ENCODE results near the gene PLB1.

The PLB1 gene

GRCh38 chr2:28590496-28591301, 94.8 kb downstream of the PLB1 start:
- no peak for DNase-seq (ENCODE audit: low read depth in 2 of 2)

- DNase-seq (ENCODE audit: low read depth in 2 of 2), result no peak
Observed at GRCh38 chr2:28591711-28592335, 96.0 kb downstream of the PLB1 start.

GRCh38 chr2:28592481-28592880, 96.6 kb downstream of the PLB1 start:
- DNase-seq (ENCODE audit: low read depth in 2 of 2), result no peak

- DNase-seq (ENCODE audit: low read depth in 2 of 2), result no peak
Observed at GRCh38 chr2:28593160-28593755, 97.4 kb downstream of the PLB1 start.

GRCh38 chr2:28594000-28594331, 98.1 kb downstream of the PLB1 start:
- no peak for DNase-seq (ENCODE audit: low read depth in 2 of 2)

GRCh38 chr2:28594332-28595108, 98.7 kb downstream of the PLB1 start:
- peak; percentile 68 to 76 for DNase-seq (ENCODE audit: low read depth in 2 of 2)

- DNase-seq (ENCODE audit: low read depth in 2 of 2), result no peak
Observed at GRCh38 chr2:28595323-28595722, 99.5 kb downstream of the PLB1 start.

- DNase-seq (ENCODE audit: low read depth in 2 of 2), result no peak
Observed at GRCh38 chr2:28598484-28598883, 102.6 kb downstream of the PLB1 start.

GRCh38 chr2:28600181-28600580, 104.3 kb downstream of the PLB1 start:
- no peak for DNase-seq (ENCODE audit: low read depth in 2 of 2)

- no peak for DNase-seq (ENCODE audit: low read depth in 2 of 2)
Observed at GRCh38 chr2:28601616-28602015, 105.8 kb downstream of the PLB1 start.

- no peak for DNase-seq (ENCODE audit: low read depth in 2 of 2)
Observed at GRCh38 chr2:28602136-28602660, 106.3 kb downstream of the PLB1 start.

- DNase-seq (ENCODE audit: low read depth in 2 of 2), result no peak
Observed at GRCh38 chr2:28602751-28603639, 107.1 kb downstream of the PLB1 start.

GRCh38 chr2:28603821-28604220, 108.0 kb downstream of the PLB1 start:
- DNase-seq (ENCODE audit: low read depth in 2 of 2), result no peak

GRCh38 chr2:28604284-28604843, 108.5 kb downstream of the PLB1 start:
- no peak for DNase-seq (ENCODE audit: low read depth in 2 of 2)

GRCh38 chr2:28606986-28607441, 111.2 kb downstream of the PLB1 start:
- DNase-seq (ENCODE audit: low read depth in 2 of 2), result no peak

GRCh38 chr2:28607730-28608499, 112.1 kb downstream of the PLB1 start:
- no peak for DNase-seq (ENCODE audit: low read depth in 2 of 2)

- no peak for DNase-seq (ENCODE audit: low read depth in 2 of 2)
Observed at GRCh38 chr2:28608500-28609424, 112.9 kb downstream of the PLB1 start.

- no peak for DNase-seq (ENCODE audit: low read depth in 2 of 2)
Observed at GRCh38 chr2:28610583-28611201, 114.8 kb downstream of the PLB1 start.

Data from activated CD8-positive, alpha-beta memory T cell treated with anti-CD3 and anti-CD28 coated beads for 4 hours (primary cell).